Neuron (in vitro differentiated cells): ENCODE results near the gene POLA2.
"Not testable (repeated sequence)": the region's sequence is repeated elsewhere in the genome, so short reads cannot be mapped to it uniquely, and the experiment has no call there.

ENCODE experiments used
- H2AFZ ChIP-seq: one replicate; pipeline ENCODE4 v1.6.1; 2013; ENCODE audit warnings: low read depth, mild to moderate bottlenecking, inconsistent platforms, low read length, moderate library complexity
- H3K27me3 ChIP-seq: one replicate; pipeline ENCODE4 v1.6.1; 2013; ENCODE audit warnings: low read length; ENCODE audit not compliant: insufficient read depth
- H3K36me3 ChIP-seq: one replicate; pipeline ENCODE4 v1.6.1; 2013; ENCODE audit warnings: low read length; ENCODE audit not compliant: insufficient read depth
- H3K4me1 ChIP-seq: one replicate; pipeline ENCODE4 v1.6.1; 2013; ENCODE audit warnings: low read length; ENCODE audit not compliant: insufficient read depth
- H3K4me3 ChIP-seq: 2 replicates; pipeline ENCODE4 v1.5.1; 2013; ENCODE audit warnings: mild to moderate bottlenecking, low read length, moderate library complexity
- H3K9me3 ChIP-seq: one replicate; pipeline ENCODE4 v1.6.1; 2013; ENCODE audit warnings: low read length

Gene POLA2

DNA sequence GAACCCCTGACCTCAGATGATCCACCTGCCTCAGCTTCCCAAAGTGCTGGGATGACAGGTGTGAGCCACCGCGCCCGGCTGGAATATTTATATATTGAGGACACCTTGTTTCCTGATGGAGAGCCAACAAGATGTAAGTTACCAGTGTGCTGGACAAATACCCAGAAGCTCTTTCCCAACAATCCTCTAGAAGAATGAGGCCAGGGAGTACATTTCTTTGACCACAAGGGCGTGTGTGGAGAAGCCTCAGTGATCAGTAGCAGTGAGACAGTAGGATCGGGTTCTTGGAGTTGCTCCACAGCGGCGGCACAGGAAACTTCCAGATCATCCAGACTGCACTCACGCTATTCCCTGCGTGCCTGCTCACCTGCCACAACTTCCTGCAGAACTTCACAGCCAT lies 10.3 kb upstream of the POLA2 start:
- Histone ChIP-seq H3K4me1 (no peaks in the 10 kb centered on the region), H3K27me3 (no peaks in the 10 kb centered on the region), H3K4me3 (no peak overlapping the region), H3K9me3 (no peaks in the 10 kb centered on the region), H3K36me3 (no peaks in the 10 kb centered on the region), H2AFZ (no peak overlapping the region)

DNA sequence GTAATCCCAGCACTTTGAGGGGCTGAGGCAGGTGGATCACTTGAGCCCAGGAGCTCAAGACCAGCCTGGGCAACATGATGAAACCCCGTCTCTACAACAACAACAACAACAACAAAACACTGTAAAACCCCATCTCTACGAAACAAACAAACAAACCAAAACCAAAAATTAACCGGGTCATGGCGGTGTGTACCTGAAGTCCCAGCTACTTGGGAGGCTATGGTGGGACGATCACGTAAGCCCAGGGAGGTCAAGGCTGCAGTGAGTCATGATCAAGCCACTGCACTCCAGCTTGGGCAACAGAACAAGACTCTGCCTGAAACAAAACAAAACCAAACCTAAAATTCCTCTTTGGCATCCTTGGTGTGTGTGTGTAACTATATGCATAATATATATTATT lies 7.0 kb upstream of the POLA2 start:
- Histone ChIP-seq H3K4me1 (no peaks in the 10 kb centered on the region), H2AFZ (no peak overlapping the region), H3K36me3 (no peaks in the 10 kb centered on the region), H3K9me3 (no peaks in the 10 kb centered on the region), H3K4me3 (no peak overlapping the region), H3K27me3 (no peaks in the 10 kb centered on the region)

DNA sequence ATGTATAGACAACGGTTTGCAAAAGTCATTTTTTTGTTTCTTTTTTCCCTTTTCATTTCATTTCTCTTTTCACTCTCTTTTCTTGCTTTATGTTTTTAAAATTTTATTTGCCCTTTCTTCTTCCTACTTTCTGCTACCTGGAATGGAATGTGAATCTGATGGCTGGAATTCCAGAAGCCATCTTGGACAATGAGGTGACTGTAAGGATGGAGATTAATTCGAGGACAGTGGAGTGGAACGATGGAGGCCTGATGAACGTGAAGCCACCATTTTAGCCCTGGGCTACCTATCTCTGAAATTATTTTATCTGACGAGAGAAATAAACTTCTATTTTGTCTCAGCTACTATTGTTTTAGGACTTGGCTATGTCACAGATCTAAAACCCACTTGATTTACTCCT lies 2.8 kb upstream of the POLA2 start:
- no peak overlapping the region for H3K4me3 ChIP-seq
- H3K9me3 ChIP-seq, result no peaks in the 10 kb centered on the region
- H3K4me1 ChIP-seq, result peaks cover 7% of the 10 kb centered on the region
- H3K36me3 ChIP-seq, result peaks cover 2% of the 10 kb centered on the region
- no peak overlapping the region for H2AFZ ChIP-seq
- no peaks in the 10 kb centered on the region for H3K27me3 ChIP-seq

DNA sequence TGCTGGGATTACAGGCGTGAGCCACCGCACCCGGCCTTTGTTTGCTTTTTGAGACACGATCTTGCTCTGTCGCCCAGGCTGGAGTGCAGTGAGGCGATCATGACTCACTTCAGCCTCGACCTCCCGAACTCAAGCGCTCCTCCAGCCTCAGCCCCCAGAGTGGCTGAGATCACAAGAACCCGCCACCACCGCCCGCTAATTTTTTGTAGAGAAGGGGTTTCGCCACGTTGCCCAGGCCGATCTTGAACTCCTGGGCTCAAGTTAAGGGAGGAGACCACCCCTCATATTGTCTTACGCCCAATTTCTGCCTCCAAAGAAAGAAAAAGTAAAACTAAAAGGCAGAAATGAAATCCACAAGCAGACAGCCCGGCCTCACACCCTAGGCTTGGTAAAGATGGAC lies 1.5 kb upstream of the POLA2 start:
- H3K4me3 ChIP-seq, result no peak overlapping the region
- H3K36me3 ChIP-seq, result peaks cover 2% of the 10 kb centered on the region
- H2AFZ ChIP-seq, result no peak overlapping the region
- H3K9me3 ChIP-seq, result no peaks in the 10 kb centered on the region
- H3K27me3 ChIP-seq, result no peaks in the 10 kb centered on the region
- H3K4me1 ChIP-seq, result peaks cover 7% of the 10 kb centered on the region

DNA sequence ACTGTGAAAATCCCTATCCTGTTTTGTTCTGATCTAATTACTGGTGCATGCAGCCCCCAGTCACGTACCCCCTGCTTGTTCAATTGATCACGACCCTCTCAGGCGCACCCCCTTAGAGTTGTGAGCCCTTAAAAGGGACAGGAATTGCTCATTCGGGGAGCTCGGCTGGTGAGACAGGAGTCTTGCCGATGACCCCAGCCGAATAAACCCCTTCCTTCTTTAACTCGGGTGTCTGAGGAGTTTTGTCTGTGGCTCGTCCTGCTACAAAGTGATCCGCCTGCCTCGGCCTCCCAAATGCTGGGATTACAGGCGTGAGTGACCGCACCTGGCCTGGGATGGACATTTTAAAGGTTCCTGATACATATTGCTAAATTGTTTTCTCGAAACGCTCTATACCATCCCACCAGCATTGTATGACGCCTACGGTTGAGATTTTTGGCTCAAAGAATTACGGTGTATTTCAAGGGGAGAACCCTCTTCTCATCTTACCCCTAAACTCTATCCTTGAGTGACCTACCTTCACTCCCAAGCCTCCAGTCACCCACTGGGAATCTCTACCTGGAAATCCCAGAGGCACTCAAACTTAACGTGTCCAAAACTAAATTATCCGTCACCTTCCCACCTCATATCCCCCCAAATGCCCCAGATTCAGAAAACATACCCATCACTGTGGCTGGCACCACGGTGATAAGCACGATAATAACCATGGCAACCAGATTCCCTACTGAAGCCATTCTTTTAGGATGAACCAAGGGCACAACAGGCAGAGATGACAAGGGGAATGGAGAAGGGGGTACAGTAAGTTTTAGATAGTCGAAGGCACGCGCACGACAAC lies 789 bp upstream of the POLA2 start:
- Histone ChIP-seq H2AFZ (peak overlapping the region; percentile 43), H3K4me3 (peak overlapping the region; percentile 63), H3K36me3 (peaks cover 9% of the 10 kb centered on the region), H3K27me3 (no peaks in the 10 kb centered on the region), H3K9me3 (no peaks in the 10 kb centered on the region), H3K4me1 (peaks cover 7% of the 10 kb centered on the region)

DNA sequence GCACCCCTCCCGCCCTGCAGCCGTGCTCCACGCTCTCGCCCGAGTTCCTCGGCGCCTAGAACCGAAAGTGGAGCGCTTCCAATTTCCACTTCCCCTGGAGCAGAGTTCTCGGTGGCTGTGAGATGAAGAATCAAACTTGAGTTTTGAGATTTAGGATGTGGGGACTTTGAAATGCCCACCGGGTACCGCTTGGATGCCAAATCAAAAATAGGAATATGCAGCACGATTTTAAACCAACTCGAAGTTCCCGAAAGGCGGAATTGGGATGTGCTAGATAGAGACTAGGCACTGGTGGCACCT lies 569 bp downstream of the POLA2 start:
- peak overlapping the region; percentile 84 for H2AFZ ChIP-seq
- H3K9me3 ChIP-seq, result no peaks in the 10 kb centered on the region
- H3K4me1 ChIP-seq, result peaks cover 7% of the 10 kb centered on the region
- H3K27me3 ChIP-seq, result no peaks in the 10 kb centered on the region
- peaks cover 19% of the 10 kb centered on the region for H3K36me3 ChIP-seq
- H3K4me3 ChIP-seq, result peak overlapping the region; percentile 63

DNA sequence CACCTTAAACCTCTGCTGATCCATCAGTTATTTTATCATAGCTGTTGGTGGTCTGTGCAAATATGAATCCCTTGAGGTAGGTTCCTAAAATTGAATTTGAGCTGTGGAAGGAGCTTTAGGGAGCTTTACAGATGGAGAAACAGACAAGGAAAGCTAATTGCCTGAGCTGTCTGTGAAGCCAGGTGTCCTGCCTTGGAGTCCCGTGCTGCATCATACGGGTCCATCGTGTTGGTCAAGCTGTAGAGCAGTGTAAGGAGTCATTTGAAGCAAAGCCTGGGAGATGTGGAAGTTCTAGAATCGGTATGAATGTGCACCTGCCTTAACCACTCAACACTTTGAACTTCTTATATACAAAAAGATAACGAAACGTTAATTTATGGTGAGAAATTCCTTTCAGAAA lies 1.0 kb downstream of the POLA2 start:
- Histone ChIP-seq H2AFZ (no peak overlapping the region), H3K4me1 (peaks cover 7% of the 10 kb centered on the region), H3K9me3 (no peaks in the 10 kb centered on the region), H3K27me3 (no peaks in the 10 kb centered on the region), H3K36me3 (peaks cover 23% of the 10 kb centered on the region), H3K4me3 (peak overlapping the region; percentile 63)

DNA sequence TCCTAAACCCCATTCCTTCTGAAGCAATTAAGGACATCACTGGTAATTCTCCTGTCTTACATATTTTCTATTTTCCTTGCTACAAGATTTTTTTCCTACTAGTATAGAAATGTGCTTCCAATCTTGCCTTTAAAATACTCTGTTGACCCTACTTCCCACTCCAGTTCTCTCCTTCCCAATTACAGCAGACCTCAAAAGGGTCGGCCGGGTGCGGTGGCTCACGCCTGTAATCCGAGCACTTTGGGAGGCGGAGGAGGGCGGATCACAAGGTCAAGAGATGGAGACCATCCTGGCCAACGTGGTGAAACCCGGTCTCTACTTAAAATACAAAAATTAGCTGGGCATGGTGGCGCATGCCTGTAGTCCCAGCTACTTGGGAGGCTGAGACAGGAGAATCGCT lies 3.0 kb downstream of the POLA2 start:
- H3K27me3 ChIP-seq, result not testable (repeated sequence)

DNA sequence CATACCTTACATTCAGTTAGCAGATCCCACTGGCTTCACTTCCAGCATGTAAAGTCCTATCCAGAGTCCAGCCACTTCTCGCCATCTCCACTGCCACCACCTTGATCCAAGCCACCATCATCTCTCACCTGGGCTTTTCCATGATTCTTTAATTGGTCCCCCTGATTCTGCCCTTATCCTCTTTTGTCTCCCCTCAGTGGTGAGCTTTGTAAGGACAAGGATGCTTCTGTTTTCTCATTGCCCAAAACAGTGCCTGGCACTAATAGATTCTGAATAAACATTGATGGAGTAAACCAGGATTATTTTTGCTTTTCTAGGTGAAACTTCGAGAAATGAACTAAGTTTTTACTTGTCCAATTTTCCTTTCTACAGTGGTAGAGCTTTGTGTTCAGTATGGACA lies 4.4 kb downstream of the POLA2 start:
- Histone ChIP-seq H3K9me3 (no peaks in the 10 kb centered on the region), H2AFZ (no peak overlapping the region), H3K36me3 (peaks cover 48% of the 10 kb centered on the region), H3K4me3 (no peak overlapping the region), H3K27me3 (no peaks in the 10 kb centered on the region), H3K4me1 (peaks cover 7% of the 10 kb centered on the region)

More for the DNA sequence above, 3.0 kb downstream of the POLA2 start:
- H3K4me3 ChIP-seq, H3K9me3 ChIP-seq, H3K4me1 ChIP-seq, H2AFZ ChIP-seq: not testable (repeated sequence)
- H3K36me3 ChIP-seq, result peaks cover 37% of the 10 kb centered on the region

DNA sequence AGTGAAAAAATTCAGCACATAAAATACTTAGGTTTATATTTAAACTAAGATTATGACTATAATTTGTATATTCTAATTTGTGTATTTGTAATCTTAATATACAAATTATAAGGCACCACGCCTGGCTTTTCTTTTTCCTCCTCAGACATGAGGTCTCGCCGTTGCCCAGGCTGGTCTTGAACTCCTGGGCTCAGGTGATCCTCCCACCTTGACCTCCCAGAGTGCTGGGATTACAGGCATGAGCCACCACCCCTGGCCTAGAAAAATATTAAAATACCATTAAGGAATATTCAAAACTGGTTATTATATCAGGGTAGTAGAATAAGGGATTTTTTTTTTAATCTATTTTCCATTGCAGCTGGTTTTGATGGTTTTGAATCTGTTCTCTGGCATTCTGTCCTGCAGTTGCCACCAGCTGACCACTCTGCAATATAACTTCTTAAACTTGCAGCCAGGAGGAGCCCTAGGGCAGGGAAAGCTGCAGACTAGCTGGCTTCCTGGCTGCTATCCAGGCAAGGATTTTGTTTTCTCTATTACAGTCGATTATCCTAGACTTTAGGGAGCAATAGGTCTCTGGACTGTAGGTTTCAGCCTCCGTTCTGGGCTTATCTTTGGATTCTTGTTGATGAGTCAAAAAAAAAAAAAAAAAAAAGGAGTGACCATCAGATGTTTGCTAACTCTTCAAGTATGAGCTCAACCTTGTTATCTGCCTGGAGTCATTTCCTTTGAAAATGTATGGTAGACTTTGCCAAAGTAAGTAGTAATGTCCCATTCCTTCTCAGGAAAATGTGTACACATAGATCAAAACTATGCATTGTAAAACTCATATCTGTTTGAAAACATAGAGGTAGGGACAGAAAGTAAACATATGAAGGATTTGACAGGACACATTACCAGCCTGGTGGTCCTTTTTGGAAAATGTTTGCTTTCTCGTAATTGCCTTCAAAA lies 13.2 kb downstream of the POLA2 start:
- Histone ChIP-seq H3K36me3 (peaks cover 48% of the 10 kb centered on the region), H3K9me3 (no peaks in the 10 kb centered on the region), H3K4me1 (no peaks in the 10 kb centered on the region), H3K4me3 (no peak overlapping the region), H3K27me3 (no peaks in the 10 kb centered on the region), H2AFZ (no peak overlapping the region)

DNA sequence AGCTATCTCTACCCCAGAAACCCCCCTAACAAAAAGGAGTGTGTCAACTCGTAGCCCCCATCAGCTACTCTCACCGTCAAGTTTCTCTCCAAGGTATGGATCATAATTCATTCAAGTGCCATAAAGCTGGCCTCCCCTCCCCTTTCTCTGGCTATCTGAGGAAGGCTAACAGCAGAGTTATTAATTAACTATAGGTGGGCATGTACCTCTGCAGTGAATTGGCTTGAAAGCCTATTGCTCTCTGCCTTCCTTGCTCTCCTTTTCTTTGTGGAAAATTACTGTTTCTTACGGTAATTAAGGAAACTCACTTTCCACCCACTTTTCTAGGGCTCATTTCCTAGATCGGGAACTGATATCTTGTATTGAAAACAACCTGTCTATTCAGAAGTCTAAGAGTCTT lies 14.1 kb downstream of the POLA2 start:
- no peaks in the 10 kb centered on the region for H3K9me3 ChIP-seq
- H2AFZ ChIP-seq, result no peak overlapping the region
- H3K4me1 ChIP-seq, result no peaks in the 10 kb centered on the region
- H3K4me3 ChIP-seq, result no peak overlapping the region
- H3K36me3 ChIP-seq, result peaks cover 49% of the 10 kb centered on the region
- no peaks in the 10 kb centered on the region for H3K27me3 ChIP-seq

DNA sequence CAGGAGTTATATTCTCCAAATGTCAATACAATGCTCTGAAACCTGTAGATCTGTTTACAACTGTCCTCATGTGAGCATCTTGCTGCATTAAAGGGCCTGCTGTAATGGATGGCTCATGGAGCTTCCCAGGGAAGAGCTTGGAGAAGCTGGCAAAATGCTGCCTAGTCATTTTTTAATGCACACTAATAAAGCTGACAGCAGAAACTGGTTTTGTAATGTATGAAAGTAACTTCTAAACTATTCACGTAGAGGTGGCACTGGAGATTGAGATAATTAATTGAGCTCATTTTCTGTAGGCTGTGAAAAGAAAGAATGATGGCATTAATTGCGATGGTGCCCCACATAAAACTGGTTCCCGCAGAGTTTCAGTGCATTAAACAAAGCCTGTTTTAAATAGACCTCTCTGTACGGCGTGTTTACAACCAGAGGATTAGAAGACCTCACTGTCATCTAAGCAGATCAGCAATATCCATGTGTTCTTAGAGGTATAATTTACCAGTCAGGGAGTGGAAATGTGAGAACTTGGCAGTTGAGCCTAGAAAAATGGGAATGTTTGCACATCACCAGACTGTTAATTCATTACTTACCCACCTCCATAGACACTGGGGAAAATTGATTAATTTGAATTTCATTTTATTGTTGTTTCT lies 16.0 kb downstream of the POLA2 start:
- Histone ChIP-seq H2AFZ (no peak overlapping the region), H3K36me3 (peaks cover 60% of the 10 kb centered on the region), H3K4me1 (no peaks in the 10 kb centered on the region), H3K27me3 (no peaks in the 10 kb centered on the region), H3K4me3 (no peak overlapping the region), H3K9me3 (no peaks in the 10 kb centered on the region)

DNA sequence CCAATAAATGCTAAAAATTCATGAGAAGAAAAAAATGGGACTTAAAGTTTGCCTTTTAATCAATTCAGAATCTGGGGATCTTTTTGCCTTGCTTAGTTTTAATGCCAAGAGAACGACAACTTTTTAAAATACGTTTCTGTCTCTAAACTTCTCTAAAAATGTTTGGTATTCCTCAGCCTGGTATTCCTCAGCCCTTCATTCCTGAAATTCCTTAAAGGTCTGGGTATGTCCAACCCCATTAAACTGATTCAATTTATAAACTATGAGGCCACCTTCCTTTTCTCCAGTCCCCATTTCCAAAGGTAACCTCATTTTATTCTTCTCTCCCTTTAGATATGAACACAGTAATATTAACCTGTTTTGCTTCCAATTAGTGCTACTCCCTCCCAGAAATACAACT lies 16.6 kb downstream of the POLA2 start:
- H3K36me3 ChIP-seq, result peaks cover 66% of the 10 kb centered on the region
- no peak overlapping the region for H3K4me3 ChIP-seq

More for the DNA sequence above, 16.6 kb downstream of the POLA2 start:
- H2AFZ ChIP-seq, result no peak overlapping the region
- H3K4me1 ChIP-seq, result no peaks in the 10 kb centered on the region
- H3K27me3 ChIP-seq, result no peaks in the 10 kb centered on the region
- no peaks in the 10 kb centered on the region for H3K9me3 ChIP-seq
